ENCODE results near the gene GAS2L3.

- no peak for TF ChIP-seq CTCF (IDR thresholded peaks at IDR 0.05 in 2 of 3, conservative IDR thresholded peaks at IDR 0.05 in 1 of 3; ENCODE audit: borderline replicate concordance in 1 of 3, insufficient read depth in 1 of 3, low read depth in 2 of 3, low read length in 2 of 3)
- no peak for TF ChIP-seq REST (IDR thresholded peaks at IDR 0.05; ENCODE audit: low read depth)
- no peak for TF ChIP-seq POLR2A (IDR thresholded peaks at IDR 0.05; ENCODE audit: borderline replicate concordance, extremely low read depth, insufficient read depth, insufficient read length)
- TF ChIP-seq POLR2AphosphoS5 (IDR thresholded peaks at IDR 0.05; ENCODE audit: low read depth, low read length) = no peak
- TF ChIP-seq ZNF274 (IDR thresholded peaks at IDR 0.05; ENCODE audit: low read depth, low read length) = no peak
- no peak for TF ChIP-seq RAD21 (IDR thresholded peaks at IDR 0.05; ENCODE audit: low read depth)
- no peak for TF ChIP-seq EGR1 (IDR thresholded peaks at IDR 0.05; ENCODE audit: low read depth)
- TF ChIP-seq JUND (IDR thresholded peaks at IDR 0.05) = no peak
- no peak for TF ChIP-seq TCF7L2 (IDR thresholded peaks at IDR 0.05; ENCODE audit: borderline replicate concordance, extremely low read depth, insufficient read depth, insufficient read length)
- no peak for TF ChIP-seq ATF3 (IDR thresholded peaks at IDR 0.05)
- TF ChIP-seq EZH2 (IDR thresholded peaks at IDR 0.05) = no peak
- no peak for TF ChIP-seq MAX (IDR thresholded peaks at IDR 0.05)
Measured at GRCh38 chr12:100566887-100567637, 6.4 kb upstream of the GAS2L3 start.
